Measurements from ENCODE around the gene DCP1A.
A peak's percentile ranks its signal among the peaks of the same experiment; 100 is the strongest.
"Not testable (repeated sequence)": the region's sequence is repeated elsewhere in the genome, so short reads cannot be mapped to it uniquely, and the experiment has no call there.

The DCP1A gene

DNA sequence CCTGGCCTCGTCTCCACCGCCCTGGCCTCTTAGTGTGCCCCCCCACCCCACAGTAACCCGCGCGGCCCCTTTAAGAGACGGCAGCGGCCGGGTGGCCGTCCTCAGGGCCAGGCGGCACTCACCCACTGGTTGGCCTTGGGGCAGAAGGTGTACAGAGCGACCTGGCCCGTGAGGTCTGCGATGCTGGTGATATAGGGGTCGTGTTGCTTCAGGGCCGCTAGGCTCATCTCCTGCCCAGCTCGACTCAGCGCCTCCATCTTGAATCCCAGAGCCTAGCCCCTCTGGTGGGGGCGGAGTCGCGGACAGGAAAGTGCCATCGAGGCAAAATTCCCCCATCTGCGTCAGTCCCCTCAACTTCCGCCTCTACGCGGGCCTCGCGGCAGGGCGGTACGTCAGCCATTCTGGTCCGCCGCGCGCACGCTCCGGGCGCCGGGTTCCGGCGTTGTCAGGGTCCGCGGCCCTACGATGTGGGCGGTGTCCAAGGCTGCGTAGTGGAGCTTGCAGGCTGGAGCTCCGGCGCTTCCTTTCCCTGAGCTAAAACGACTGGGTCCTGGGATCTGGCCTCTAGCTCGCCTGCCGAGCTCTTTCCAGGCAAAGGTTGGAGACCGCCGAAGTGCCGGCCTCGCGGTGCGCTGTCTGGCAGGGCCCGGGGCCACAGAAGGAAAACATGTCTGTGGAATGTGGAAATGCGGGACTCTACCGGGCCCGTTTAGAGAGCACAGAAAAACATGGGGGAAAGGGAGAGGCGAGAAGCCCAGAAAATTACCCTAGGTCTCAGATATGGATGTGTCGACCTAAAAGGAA lies at the start of gene DCP1A:
Gene DCP1A (minus strand): TSS at position 283 of the 804 bp plus-strand sequence. CDS start 26 bp downstream, at position 257.
- DNase-seq = peak; percentile 96
- Mint-ChIP-seq H3K27me3 (no peaks in the 10 kb centered on the region), H3K4me3 (peak within 1 kb of the TSS; percentile 98), H3K36me3 (peaks cover 25% of the 10 kb centered on the region), H3K27ac (peak within 1 kb of the TSS; percentile 97), H3K9me3 (no peaks in the 10 kb centered on the region), H3K4me1 (peaks cover 30% of the 10 kb centered on the region)
- CTCF ChIA-PET = interaction anchor here (1.0 to 1.3 kb wide), 2 partner anchors 8 to 48 kb away, joined by 3 to 4 read pairs; no protein-coding TSS in a partner anchor

DNA sequence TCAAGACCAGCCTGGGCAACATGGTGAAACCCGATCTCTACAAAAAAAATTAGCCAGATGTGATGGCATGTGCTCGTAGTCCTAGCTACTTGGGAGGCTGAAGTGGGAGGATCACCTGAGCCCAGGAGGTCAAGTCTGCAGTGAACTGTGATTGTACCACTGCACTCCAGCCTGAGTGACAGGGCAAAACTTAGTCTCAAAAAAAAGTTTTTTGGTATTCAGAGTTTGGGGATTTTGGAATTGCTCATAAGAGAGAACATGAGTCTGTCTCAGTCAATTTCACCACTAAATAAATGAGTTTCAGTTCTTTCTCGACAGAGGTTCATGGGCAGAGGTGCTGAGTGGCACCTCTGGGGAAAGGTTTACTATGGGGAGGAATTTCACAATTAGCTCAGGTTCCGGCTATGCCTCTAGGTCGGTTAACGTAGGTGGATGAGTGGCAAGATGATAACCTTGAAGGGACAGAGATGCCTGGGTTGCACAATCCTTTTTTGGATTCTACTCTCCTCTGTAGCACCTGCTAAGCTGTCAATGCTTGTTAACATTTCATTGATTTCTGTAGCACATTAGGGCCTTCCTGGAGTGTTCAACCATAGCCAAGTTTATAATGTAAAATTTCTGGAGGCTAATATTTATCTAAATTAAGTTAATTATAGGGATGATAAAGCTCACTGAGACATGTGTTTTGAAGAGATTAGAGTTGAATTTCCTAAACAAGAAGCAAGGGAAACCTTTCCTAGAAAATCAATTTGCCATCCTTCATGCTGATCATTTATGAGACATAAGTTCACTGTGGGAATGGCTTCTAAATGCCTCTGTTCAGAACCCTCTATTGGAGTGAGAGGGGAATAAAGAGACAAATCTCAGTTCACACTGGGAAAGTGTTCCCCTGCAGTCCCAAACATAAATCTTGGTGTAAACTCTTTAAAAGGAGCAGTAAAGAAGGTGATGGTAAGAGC lies 37.4 kb upstream of the DCP1A start:
- CTCF ChIA-PET = interaction anchor here (0.6 kb wide), 1 partner anchor 10 kb away, joined by 4 read pairs; no protein-coding TSS in a partner anchor
- peaks cover 27% of the 10 kb centered on the region for H3K27me3 Mint-ChIP-seq
- H3K36me3 Mint-ChIP-seq = no peaks in the 10 kb centered on the region
- H3K27ac Mint-ChIP-seq = no peak overlapping the region
- no peak for DNase-seq
- H3K9me3 Mint-ChIP-seq = no peaks in the 10 kb centered on the region
- H3K4me1 Mint-ChIP-seq = no peaks in the 10 kb centered on the region
- no peak overlapping the region for H3K4me3 Mint-ChIP-seq

DNA sequence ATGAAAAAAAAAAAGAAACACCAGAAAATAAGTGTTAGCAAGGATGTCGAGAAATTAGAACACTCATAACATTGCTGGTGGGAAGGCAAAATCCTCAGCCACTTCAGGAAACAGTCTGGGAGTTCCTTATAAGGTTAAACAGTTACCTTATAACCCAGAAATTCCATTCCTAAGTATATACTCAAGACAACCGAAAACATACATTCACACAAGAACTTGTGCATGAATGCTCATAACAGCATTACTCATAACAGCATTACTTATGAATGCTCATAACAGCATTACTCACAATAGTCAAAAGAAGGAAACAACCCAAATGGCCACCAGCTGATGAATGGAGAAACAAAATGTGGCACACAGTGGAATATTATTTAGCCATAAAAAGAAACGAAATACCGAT lies 34.8 kb upstream of the DCP1A start:
- Mint-ChIP-seq H3K4me1 (no peaks in the 10 kb centered on the region), H3K4me3 (no peak overlapping the region), H3K36me3 (no peaks in the 10 kb centered on the region), H3K27me3 (peaks cover 20% of the 10 kb centered on the region), H3K27ac (no peak overlapping the region), H3K9me3 (no peaks in the 10 kb centered on the region)
- CTCF ChIA-PET = no interaction called here
- DNase-seq = no peak

DNA sequence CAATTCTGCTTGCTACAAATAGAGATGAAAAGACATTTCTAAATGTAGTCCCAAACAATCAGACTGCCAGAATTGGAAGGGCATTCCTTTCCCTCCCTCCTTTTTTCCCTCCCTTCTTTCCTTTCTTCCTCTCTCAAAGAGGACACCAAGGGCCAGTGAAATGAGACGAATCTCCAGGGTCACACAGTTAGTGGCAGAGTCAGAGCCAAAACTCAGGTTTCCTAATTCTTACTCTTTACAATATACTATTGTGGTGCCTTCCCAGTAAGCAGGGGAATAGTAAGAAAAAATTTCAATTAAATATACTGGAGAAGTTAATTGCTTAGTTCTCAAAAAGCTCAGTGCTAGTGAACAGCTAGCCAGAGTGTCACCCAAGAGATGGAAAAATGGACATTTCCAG lies 33.0 kb upstream of the DCP1A start:
- Mint-ChIP-seq H3K9me3 (no peaks in the 10 kb centered on the region), H3K36me3 (no peaks in the 10 kb centered on the region), H3K4me3 (no peak overlapping the region), H3K27ac (no peak overlapping the region), H3K4me1 (no peaks in the 10 kb centered on the region), H3K27me3 (peaks cover 9% of the 10 kb centered on the region)
- CTCF ChIA-PET = no interaction called here
- no peak for DNase-seq

DNA sequence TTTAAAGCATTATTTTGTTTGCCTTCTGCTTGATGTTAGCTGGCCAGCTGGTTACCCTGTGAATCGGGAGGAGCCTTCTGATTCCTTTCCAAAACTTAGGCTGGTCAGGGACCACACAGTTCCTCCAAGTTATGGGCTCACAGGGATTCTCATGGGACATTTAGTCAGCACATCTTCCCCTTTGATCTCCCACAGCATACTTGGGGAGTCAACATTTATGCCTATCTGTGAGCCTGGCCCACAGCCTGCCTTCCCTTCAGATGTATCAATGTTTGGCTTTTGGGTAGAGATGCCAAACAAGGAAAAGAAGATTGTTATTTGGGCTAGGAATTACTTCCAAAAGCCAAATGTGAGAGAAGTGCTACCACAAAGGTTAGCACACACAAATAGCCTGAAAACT lies 32.6 kb upstream of the DCP1A start:
- CTCF ChIA-PET = no interaction called here
- no peaks in the 10 kb centered on the region for H3K4me1 Mint-ChIP-seq
- H3K36me3 Mint-ChIP-seq = no peaks in the 10 kb centered on the region
- no peak overlapping the region for H3K27ac Mint-ChIP-seq
- H3K9me3 Mint-ChIP-seq = no peaks in the 10 kb centered on the region
- H3K4me3 Mint-ChIP-seq = no peak overlapping the region
- peaks cover 9% of the 10 kb centered on the region for H3K27me3 Mint-ChIP-seq
- DNase-seq = no peak

DNA sequence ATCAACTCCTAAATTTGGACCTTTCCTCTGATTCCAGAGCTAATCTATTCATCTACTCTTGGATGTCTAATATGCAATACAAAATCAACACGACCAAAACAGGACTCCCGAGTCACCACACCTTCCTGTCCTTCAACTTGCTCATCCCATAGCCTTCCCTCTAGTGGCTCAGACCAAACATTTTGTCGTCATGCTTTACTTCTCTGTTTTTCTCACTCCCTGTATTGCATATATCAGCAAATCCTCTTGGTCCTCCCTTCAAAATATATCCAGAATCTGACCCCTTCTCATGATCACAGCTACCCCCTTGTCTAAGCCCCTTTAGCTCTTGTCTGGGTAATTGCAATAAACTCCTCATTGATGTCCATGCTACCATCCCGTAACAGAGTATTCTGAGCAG lies 30.5 kb upstream of the DCP1A start:
- no peak overlapping the region for H3K4me3 Mint-ChIP-seq

DNA sequence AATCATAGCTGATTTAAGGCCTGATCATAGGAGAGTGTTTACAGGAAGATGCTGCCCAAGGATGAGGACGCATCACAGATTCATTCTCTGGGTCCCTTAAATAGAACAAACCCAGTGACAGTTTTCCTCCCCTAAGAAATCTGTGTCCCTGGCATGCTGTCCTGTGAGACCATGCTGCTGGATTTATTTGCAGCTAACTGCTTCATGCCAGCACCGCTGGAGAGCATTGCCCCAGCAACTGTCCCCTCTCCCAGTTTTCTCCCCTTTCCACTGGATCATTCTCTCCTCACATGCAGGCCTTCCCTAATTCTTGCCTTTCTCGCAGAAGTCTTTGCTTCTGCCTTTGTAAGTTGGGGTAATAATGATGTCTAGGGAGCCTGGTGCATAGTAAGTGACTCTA lies 29.3 kb upstream of the DCP1A start:
- Mint-ChIP-seq H3K4me3 (no peak overlapping the region), H3K36me3 (no peaks in the 10 kb centered on the region), H3K9me3 (no peaks in the 10 kb centered on the region), H3K27me3 (peaks cover 5% of the 10 kb centered on the region), H3K27ac (no peak overlapping the region), H3K4me1 (no peaks in the 10 kb centered on the region)
- CTCF ChIA-PET = interaction anchor here (2.5 to 3.1 kb wide), 2 partner anchors 331 to 333 kb away, joined by 8 to 14 read pairs; no protein-coding TSS in a partner anchor
- DNase-seq = no peak

More for the DNA sequence above, 30.5 kb upstream of the DCP1A start:
- DNase-seq = no peak
- Mint-ChIP-seq H3K27ac (no peak overlapping the region), H3K27me3 (peaks cover 5% of the 10 kb centered on the region), H3K36me3 (no peaks in the 10 kb centered on the region), H3K4me1 (no peaks in the 10 kb centered on the region), H3K9me3 (no peaks in the 10 kb centered on the region)
- CTCF ChIA-PET = interaction anchor here (3.1 kb wide), 1 partner anchor 332 kb away, joined by 14 read pairs; no protein-coding TSS in a partner anchor

DNA sequence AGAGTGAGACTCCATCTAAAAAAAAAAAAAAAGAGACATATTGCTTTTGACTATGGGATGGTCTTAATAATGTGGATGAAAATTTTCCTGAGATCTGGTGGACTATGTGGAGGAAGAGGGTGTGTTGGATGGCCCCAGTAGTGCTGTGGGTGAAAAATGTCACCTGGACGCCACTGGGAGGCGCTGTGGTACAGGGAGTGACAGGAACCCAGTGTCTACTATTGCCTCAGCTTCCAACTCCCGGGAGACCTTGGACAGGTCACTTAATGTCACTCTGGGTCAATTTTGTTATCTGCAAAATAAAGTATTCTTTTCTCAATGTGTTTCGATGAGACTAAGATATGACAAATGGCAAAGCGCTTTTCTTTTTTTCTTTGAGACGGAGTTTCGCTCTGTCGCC lies 27.7 kb upstream of the DCP1A start:
- DNase-seq = peak; percentile 69
- H3K4me1 Mint-ChIP-seq = no peaks in the 10 kb centered on the region
- no peak overlapping the region for H3K4me3 Mint-ChIP-seq
- no peaks in the 10 kb centered on the region for H3K36me3 Mint-ChIP-seq
- H3K27ac Mint-ChIP-seq = no peak overlapping the region
- CTCF ChIA-PET = interaction anchor here (0.7 to 2.5 kb wide), 7 partner anchors 10 to 470 kb away, joined by 3 to 8 read pairs (median 4); no protein-coding TSS in a partner anchor
- peaks cover 4% of the 10 kb centered on the region for H3K27me3 Mint-ChIP-seq
- no peaks in the 10 kb centered on the region for H3K9me3 Mint-ChIP-seq

DNA sequence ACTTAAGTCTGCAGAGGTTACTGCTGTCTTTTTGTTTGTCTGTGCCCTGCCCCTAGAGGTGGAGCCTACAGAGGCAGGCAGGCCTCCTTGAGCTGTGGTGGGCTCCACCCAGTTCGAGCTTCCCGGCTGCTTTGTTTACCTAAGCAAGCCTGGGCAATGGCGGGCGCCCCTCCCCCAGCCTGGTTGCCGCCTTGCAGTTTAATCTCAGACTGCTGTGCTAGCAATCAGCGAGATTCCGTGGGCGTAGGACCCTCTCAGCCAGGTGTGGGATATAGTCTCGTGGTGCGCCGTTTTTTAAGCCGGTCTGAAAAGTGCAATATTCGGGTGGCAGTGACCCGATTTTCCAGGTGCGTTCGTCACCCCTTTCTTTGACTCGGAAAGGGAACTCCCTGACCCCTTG lies 23.4 kb upstream of the DCP1A start:
- CTCF ChIA-PET, H3K4me1 Mint-ChIP-seq, H3K9me3 Mint-ChIP-seq, H3K36me3 Mint-ChIP-seq, H3K27me3 Mint-ChIP-seq, DNase-seq, H3K27ac Mint-ChIP-seq, H3K4me3 Mint-ChIP-seq: not testable (repeated sequence)

DNA sequence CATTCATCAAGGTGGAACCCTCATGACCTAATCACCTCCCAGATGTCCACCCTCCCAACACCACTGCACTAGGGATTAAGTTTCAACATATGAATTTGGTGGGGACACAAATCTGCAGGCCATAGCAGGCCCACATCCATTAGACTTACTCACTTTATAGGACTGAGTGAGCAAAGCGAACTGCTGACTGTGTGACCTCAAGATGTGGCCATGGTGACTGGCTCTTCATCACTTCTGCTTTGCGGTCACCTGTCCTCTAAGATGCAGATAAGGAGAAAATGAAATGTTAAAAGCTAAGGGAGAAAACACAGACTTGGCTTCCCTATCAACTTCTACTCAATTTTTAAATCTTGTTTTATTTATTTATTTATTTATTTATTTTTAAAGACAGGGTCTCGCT lies 14.5 kb upstream of the DCP1A start:
- Mint-ChIP-seq H3K4me3 (no peak overlapping the region), H3K36me3 (no peaks in the 10 kb centered on the region), H3K27ac (no peak overlapping the region), H3K4me1 (no peaks in the 10 kb centered on the region), H3K27me3 (peaks cover 9% of the 10 kb centered on the region), H3K9me3 (no peaks in the 10 kb centered on the region)
- no peak for DNase-seq
- CTCF ChIA-PET = no interaction called here

DNA sequence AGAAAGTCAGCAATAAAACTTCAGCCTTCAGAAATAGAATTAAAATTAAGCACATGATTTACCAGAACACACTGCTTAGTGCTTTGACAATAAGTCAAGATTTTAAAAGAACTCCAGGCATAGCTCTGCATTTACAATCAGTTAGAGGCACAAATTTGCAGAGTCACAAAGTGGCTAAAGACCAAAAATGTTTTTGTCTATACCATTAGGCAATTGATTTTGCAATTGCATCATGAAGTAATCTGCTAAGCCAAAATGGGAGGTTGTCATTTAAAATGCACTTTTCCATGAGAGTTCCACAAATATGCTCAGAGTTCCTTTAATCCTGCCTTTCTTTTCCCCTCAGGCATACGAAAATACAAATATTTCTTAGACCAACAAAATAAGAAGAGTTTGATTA lies 10.1 kb upstream of the DCP1A start:
- H3K27me3 Mint-ChIP-seq = peaks cover 4% of the 10 kb centered on the region
- no peak for DNase-seq
- H3K4me1 Mint-ChIP-seq = peaks cover 6% of the 10 kb centered on the region
- CTCF ChIA-PET = no interaction called here
- H3K9me3 Mint-ChIP-seq = no peaks in the 10 kb centered on the region
- no peak overlapping the region for H3K27ac Mint-ChIP-seq
- H3K4me3 Mint-ChIP-seq = no peak overlapping the region
- no peaks in the 10 kb centered on the region for H3K36me3 Mint-ChIP-seq

DNA sequence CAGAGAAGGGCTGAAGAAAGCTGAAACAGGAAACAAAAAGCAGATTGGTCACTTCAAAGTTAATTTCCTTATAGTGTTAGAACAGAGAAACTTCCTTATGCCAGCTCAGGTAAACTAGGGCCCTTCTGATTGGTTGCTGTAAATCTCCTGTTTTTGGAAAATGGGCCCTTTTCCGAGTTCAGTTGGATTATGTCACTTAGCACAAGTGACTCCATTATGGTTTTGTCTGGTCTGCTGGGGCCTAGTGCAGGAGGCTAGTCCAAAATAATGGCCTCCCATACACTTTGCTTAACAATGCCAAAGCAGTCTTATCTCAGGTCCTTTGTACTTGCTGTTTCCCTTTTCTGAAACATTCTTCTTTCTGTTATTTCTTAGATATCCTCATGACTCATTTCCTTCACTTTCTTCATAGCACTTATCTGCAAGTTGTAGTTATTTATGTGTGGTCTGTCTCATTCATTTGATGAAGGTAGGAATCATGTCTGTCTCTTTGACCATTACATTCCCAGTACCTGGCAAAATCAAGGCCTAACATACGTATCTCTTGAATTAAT lies 7.7 kb upstream of the DCP1A start:
- H3K9me3 Mint-ChIP-seq = no peaks in the 10 kb centered on the region
- CTCF ChIA-PET = no interaction called here
- H3K4me3 Mint-ChIP-seq = no peak overlapping the region
- peaks cover 8% of the 10 kb centered on the region for H3K4me1 Mint-ChIP-seq
- H3K27me3 Mint-ChIP-seq = no peaks in the 10 kb centered on the region
- H3K36me3 Mint-ChIP-seq = no peaks in the 10 kb centered on the region
- no peak overlapping the region for H3K27ac Mint-ChIP-seq
- no peak for DNase-seq

DNA sequence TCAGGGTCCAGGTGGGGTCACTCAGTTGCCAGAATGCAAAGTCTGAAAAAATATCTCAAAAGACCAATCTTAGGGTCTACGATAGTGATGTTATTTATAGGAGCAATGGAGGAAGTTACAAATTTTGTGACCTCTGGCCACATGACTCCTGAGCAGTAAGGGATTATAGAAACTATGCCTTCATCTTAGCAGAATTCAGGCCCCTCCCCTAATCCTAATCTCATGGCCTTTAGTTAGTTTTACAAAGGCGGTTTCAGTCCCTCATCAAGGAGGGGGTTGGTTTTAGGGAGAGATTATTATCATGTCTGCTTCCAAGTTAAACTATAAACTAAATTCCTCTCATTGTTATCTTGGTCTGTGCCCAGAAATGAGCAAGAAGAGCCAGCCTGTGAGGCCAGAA lies 5.9 kb upstream of the DCP1A start:
- Mint-ChIP-seq H3K4me3 (no peak overlapping the region), H3K36me3 (no peaks in the 10 kb centered on the region), H3K27ac (no peak overlapping the region), H3K4me1 (peaks cover 8% of the 10 kb centered on the region), H3K27me3 (no peaks in the 10 kb centered on the region), H3K9me3 (no peaks in the 10 kb centered on the region)
- CTCF ChIA-PET = no interaction called here
- no peak for DNase-seq

DNA sequence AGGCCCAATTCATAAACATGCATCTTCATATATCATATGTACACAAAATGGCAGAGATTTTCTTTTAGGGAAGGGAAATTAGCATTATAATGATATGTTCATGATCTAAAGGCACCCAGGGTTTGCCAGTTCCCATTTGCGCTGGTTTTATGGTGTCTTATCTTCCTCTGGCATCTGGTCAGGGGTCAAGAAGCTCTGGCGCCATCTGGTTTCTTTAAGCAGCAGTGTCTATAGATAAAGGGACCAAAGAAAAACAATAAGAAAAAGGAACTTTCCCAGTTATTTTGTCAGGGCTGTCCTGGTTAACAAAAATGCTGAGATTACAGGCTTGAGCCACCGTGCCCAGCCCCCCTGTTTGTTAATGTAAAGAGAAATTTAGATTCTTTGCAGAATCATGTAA lies 3.3 kb upstream of the DCP1A start:
- CTCF ChIA-PET = interaction anchor here (1.6 kb wide), 1 partner anchor 149 kb away, joined by 3 read pairs; no protein-coding TSS in a partner anchor
- DNase-seq = peak; percentile 37
- Mint-ChIP-seq H3K27ac (no peak overlapping the region), H3K4me3 (no peak overlapping the region), H3K36me3 (peaks cover 7% of the 10 kb centered on the region), H3K9me3 (no peaks in the 10 kb centered on the region), H3K27me3 (no peaks in the 10 kb centered on the region), H3K4me1 (peaks cover 24% of the 10 kb centered on the region)

All from activated naive CD4-positive, alpha-beta T cell treated with anti-CD3 and anti-CD28 coated beads, Interleukin-2, amount 10 ng/mL, durations not matched to agents 7 days and 5 days (primary cell).